Mammary epithelial cell (primary cell): Measurements from ENCODE around the gene OR2A2.

ENCODE experiments used
- EZH2 ChIP-seq: IDR thresholded peaks from 2 replicates; pipeline ENCODE4 v1.6.1; 2012; ENCODE audit warnings: low read length, inconsistent platforms, borderline replicate concordance
- TF ChIP-seq, protein P1 (sequence below), 2 donors: IDR thresholded peaks in 1 of 2; conservative IDR thresholded peaks in 1 of 2; 2 replicates each; pipeline ENCODE4 v1.5.1; 2011 to 2012; ENCODE audit warnings: inconsistent platforms in 2 of 2, low read length in 2 of 2, mild to moderate bottlenecking in 2 of 2, control low read depth in 1 of 2, low read depth in 1 of 2; ENCODE audit not compliant: insufficient read depth in 1 of 2; ENCODE audit errors: extremely low read depth in 1 of 2

DNA sequence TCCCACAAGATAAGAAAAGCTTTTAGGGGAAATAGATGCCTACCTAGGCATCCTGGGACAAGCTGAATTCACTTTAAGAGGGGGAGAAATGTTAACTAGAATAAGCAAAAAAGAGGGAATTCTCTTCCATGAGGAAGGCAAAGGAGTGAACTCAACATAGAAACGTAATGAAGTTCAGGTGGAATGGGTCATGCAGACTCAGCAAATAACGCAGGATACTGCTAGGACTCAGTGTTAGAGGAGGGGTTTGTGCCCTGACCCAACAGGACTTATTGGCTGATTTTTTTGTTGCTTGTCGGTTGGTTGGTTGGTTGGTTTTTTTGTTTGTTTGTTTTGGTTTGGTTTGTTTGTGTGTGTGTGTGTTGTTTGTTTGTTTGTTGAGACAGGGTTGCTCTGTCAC, 22.9 kb downstream of the OR2A2 start:
- TF ChIP-seq EZH2: no peak
- TF ChIP-seq, protein P1, sequence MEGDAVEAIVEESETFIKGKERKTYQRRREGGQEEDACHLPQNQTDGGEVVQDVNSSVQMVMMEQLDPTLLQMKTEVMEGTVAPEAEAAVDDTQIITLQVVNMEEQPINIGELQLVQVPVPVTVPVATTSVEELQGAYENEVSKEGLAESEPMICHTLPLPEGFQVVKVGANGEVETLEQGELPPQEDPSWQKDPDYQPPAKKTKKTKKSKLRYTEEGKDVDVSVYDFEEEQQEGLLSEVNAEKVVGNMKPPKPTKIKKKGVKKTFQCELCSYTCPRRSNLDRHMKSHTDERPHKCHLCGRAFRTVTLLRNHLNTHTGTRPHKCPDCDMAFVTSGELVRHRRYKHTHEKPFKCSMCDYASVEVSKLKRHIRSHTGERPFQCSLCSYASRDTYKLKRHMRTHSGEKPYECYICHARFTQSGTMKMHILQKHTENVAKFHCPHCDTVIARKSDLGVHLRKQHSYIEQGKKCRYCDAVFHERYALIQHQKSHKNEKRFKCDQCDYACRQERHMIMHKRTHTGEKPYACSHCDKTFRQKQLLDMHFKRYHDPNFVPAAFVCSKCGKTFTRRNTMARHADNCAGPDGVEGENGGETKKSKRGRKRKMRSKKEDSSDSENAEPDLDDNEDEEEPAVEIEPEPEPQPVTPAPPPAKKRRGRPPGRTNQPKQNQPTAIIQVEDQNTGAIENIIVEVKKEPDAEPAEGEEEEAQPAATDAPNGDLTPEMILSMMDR (conservative IDR thresholded peaks at IDR 0.05 in 1 of 2, IDR thresholded peaks at IDR 0.05 in 1 of 2; ENCODE audit: extremely low read depth in 1 of 2, insufficient read depth in 1 of 2, low read depth in 1 of 2, low read length in 2 of 2): no peak
